SJSA1 (cell line): ENCODE results near the gene C1QTNF2. TPM values are rescaled to one million over a fixed set of nuclear protein-coding genes. Genes with fewer than 3 reads are reported as not detected.

Experiments used
- total RNA-seq: library from RNA; depleted of rRNA; stranded (reverse); fragments of >200 nt; shearing (Covaris generic); gene quantifications from 2 replicates; pipeline ENCODE4 v1.2.3, GENCODE V29; 2014; rRNA removed

Gene C1QTNF2
- total RNA-seq, 1 experiment from 2014 or later: 5.7 TPM

Other genes with a start within 250 kb of the C1QTNF2 start
- gene FABP6, start 141.1 kb downstream of the C1QTNF2 start, total RNA-seq: not detected in 2 replicates
- 12.9 and 14.9 TPM in 2 replicates for gene CCNJL, start 58.1 kb downstream of the C1QTNF2 start, total RNA-seq
- gene FAM200C, start 29.4 kb upstream of the C1QTNF2 start, total RNA-seq: 5.0 and 5.5 TPM in 2 replicates
- gene SLU7, start 48.5 kb upstream of the C1QTNF2 start, total RNA-seq: 71.1 and 102 TPM in 2 replicates
- 659 and 829 TPM in 2 replicates for gene PTTG1, start 51.2 kb upstream of the C1QTNF2 start, total RNA-seq